GM21528 (cell line): ENCODE results near the gene PPA2.

Experiments
- ATAC-seq: cut with Tn5 transposase; IDR thresholded peaks from one replicate; pipeline ENCODE4 v1.9.1; 2021; ENCODE audit warnings: mild to moderate bottlenecking, moderate library complexity; ENCODE audit not compliant: unreplicated experiment, low FRiP score

Gene PPA2

DNA sequence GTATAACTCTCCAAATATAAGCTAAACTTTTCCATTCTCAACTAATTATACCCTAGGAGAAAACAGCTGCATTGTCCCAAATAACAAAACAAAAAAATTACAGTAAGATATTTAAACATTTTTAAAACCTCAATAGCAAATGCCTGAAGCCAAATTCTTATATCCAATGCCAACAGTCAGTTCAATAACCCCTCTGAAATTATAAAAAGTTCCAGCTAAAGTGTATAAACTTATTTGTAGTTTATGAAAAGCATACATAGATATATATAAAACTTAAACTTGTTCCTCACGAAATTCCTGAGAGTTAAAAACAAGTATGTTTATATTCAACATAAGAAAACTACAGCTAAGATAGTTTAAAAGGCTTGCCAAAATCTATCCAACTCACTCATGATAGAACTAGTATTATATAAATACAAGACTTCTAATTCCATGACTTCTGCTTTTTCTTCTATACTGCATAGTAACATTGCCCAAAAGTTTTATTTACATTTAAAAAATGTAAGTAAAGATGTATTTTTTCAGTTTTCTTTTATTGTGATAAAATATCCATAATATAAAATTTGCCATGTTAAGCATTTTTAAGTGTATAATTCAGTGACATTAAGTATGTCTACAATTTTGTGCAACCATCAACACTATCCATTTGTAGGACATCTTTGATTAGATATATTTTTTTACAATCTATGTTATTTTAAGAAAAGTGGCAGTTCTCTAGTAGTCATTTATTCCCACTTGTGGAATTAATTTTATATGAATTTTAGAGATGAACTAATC lies 72.8 kb downstream of the PPA2 start:
- ATAC-seq: no peak

DNA sequence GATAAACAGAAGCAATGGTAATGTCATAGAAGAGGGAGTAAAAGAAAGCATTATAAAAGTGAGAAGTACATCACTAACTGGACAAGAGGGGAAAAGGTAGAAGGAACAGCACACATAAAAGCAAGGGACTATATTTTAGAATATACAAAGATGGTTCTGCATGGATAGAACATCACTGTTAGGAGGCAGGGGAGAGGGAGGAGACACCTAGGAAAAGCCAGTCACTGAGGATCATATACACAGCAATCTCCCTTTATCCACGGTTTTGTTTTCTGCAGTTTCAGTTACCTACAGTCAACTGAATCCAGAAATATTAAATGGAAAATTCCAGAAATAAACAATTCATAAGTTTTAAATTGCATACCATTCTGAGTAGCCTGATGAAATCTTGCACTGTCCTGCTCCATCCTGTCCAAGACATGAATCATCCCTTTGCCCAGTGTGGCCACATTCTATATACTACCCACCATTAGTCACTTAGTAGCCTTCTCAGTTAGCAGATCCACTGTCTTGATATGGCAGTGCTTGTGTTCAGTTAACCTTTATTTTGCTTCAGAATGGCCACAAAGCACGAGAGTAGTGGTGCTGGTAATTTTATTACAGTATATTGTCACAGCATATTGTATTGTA lies 74.2 kb downstream of the PPA2 start:
- ATAC-seq: no peak

DNA sequence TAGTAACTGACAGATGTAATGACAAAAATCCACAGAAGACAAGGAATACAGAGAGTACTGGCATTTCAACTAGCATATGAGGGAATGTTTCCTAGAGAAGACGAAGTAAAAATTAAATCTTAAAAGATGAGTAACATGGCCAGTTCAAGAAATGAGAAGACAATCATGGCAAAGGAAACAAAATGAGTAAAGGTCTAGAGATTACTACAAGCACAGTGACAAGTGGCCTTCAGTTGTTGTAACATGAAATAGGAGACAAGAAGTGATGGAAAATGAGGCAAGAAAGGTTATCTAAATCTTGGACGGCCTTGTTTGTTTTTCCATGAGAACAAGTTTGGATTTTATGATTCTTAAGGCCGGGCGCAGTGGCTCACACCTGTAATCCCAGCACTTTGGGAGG lies 81.0 kb downstream of the PPA2 start:
- no peak for ATAC-seq

DNA sequence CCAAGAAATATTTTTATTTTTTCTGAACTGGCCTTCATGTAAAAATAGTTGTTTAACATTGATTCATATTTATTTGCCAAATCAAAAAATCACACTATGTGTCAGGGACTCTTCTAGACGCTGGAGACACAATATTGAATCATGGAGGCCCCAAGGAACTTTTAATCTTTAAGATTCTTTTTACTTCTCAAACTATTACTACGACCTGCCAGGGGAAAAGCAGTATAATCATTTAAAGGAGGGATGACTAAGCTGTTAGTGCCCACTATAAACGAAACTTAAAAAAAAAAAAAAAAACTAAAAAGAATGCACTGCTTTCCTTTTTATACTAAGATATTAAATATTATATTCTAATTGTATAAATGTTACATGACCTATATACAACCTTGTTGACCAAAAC lies 84.7 kb downstream of the PPA2 start:
- ATAC-seq: no peak

DNA sequence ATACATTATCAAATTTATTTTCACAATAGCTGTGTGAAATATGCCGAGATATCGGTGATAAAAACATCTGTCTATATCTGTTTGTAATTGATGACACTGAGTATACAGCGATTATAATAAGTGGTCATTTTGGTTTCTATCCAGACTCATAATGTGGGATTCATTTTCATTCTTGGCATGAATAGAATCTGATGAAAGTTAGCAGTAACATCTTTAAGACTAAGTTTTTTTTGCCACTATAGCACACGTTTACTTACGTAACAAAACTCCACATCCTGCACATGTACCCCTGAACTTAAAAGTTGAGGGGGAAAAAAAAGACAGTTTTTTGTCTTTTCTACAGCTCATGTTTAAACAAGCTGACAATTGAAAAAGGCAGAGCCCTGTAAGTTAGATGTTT lies 86.4 kb downstream of the PPA2 start:
- ATAC-seq: no peak

DNA sequence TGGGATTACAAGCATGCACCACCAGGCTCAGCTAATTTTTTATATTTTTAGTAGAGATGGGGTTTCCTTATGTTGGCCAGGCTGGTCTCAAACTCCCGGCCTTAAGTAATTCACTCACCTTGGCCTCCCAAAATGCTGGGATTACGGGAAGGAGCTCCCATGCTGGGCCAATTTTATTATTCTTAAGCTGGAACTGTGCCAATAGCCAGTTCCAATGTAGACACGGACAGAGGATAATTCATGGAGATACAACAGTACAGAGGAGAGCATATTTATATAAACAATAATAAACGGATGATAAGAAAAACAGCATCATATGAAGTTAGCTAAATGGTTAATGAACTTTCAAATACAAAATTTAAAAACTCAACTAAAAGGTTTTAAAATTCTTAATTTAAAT lies 87.8 kb downstream of the PPA2 start:
- ATAC-seq: no peak

DNA sequence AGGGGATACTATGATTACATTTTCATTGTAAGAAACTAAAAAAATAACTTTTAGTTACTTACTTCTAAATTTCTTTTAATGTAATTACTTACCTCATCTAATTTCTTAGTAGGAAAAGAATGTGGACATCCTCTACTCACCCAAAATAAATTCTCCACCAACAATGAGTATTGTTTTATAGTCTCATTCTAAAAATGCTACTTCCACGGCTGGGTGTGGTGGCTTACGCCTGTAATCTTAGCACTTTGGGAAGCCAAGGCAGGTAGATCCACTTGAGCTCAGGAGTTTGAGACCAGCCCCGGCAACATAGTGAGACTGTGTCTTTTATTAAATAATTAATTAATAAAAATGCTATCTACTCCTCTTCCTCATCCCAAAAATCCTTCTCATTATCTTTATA lies 99.8 kb downstream of the PPA2 start:
- ATAC-seq: no peak

DNA sequence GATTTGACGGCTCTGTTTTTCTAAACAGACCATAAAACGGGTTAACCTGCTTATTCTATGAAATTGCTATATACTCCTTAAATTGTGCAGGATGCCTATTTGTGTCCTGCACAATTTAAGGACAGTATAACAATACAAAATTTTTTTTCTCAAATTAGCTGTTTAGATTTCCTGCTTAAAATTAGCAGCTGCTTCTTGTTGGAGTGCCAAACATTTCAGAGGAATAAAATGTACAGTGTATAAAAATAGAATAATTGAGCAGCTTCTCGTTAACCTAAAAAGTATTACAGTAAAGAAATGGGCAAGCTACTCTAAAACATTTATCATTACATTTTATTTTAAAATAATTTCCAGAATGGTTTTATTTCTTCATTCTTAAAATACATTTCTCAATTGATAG lies 100.5 kb downstream of the PPA2 start:
- ATAC-seq: no peak

DNA sequence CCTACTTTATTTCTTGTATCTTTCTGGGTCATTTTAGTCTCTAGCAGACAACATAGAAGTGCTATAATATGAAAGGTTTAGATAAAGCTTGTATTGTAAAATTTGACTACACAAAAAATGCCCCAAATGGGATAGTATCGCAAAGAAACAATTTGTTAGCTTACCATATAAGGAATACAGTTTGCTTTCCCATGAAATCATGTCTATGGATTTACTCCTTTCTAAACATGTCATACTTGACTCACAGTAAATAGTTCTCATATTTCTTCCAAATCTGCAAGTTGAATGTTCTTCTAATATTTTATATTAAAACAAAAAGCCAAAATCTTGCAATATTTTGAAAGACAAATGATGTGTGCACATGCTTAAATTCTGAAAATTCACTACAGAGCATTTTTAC lies 103.9 kb downstream of the PPA2 start:
- no peak for ATAC-seq

DNA sequence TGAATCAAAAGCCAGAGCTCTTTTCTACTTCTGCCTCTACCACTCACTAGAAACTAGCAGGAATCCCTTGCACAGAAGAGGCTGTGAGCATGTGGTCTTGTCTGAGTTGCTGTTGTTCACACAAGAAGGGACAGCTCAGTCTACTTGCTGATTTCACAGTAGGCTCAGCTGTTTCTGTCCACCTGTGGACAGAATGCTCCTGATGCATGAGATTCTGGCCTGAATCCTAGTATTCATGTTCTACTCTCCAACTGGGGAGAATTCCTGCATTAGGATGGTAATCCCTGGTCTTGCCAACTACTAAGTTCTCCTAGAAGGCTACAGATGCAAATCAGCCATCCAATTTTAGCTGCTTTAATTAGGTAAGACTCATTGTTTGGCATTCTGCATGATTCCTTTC lies 112.8 kb downstream of the PPA2 start:
- ATAC-seq: no peak

DNA sequence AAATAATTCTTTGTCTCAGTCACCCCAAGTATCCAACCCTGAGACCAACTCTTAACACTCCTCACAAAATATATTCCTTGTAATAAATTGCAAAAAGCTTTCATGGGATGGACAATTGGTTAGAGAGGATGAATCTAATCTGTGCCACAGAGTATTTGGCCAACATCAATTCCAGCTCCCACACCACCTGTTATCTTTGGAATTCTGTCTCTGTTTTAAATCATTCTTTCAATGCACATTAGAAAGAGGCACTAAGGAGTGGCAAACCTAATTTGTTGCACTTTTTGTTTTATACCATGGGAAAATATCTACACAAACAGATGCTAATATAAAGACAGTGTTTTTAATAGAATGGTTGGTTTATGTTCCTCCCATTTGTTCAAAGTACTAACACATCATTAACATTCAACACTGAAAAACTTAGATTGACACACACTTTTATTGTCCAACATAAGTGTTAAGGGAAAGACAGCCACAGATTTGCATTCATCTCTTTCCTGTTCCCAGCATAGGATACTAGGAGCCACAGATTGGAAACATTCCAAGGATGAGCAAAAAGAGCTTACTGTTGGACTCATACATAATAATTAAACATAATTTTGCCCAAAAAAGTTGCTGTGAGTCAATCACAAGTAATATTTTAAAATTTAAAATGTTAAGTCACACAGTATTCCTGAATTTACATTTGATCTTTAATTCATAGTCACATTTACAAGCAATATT lies 116.4 kb downstream of the PPA2 start:
- ATAC-seq: no peak

DNA sequence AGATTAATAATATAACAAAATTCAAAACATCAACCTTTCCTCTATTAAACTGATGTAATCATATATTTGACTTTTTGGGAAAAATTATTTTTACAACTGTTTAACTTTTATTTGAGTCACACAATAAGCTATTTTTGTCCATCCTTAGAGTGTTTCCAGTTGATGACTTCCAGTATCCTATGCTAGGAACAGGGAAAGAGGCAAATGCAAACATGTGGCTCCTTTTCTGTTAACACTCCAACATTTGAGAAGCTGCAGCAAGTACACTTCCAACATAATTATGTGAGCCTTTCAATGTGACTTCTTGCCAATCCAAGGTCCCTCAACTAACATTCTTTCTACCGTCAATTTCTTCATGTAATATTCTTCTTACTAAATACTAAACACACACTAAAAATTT lies 117.7 kb downstream of the PPA2 start:
- ATAC-seq: no peak

DNA sequence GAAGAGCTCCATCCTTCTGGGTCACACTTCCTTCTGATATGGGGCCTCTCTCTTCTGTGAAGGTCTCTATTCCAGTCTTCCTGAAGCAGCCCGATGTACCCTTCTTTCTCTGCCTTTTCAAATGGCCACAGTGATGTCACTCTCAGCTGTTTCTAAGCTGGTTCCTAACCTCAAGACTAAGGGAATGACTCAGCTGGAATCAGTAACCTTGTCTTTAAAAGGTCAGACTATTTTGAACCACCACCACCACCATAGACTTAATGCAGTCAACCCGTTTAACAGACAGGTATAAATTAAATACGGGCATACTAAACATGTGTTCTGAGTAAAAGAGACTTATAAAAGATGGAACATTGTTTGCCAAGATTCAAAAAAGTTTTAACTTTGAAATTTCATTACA lies 121.0 kb downstream of the PPA2 start:
- peak; percentile 84 for ATAC-seq

DNA sequence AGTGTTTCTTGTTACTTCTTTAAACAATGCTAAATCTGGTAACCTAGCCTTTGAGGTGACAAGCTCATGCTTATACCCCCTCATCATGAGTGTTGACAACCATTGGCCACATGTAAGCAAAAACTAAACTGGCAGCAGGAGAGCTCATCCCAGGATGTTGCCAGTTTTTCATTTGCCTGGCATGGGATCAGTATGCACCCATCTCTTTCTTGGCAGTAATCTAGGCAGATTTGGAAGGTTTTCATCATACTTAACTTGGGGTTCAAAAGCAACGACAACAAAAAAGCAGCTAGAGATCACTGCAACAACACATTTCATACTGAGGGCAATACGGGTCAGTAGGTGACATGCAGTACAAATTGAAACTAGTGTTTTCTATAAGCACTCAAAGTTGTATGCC lies 122.0 kb downstream of the PPA2 start:
- no peak for ATAC-seq

DNA sequence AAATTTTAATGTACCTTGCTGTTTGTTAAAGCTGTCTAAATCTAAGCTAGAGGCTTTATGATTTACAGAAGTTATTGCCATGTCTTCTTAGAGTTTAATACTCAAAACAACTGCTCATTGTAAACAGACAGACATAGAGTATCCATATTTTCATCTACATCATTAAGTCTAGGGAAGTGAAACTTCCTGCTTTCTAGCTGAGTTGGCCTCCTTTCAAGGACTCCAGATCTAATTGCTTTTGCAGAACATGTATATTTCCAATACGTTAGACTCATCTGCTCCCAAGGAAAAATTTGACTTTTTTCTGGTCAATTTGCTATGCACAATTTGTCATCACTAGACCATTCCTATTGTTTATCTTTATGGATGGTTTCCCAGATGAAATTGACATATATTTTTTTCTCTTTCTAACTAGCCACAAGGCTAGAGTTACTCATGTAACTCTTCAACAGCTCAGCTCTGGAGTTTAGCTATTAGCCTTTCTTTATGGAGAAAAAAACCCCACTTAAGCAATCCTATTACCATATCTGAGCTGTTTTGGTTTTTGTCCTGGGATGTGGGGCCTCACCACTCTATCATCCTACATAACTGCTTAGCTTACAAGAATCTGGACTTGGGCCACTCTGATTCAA lies 122.9 kb downstream of the PPA2 start:
- no peak for ATAC-seq

DNA sequence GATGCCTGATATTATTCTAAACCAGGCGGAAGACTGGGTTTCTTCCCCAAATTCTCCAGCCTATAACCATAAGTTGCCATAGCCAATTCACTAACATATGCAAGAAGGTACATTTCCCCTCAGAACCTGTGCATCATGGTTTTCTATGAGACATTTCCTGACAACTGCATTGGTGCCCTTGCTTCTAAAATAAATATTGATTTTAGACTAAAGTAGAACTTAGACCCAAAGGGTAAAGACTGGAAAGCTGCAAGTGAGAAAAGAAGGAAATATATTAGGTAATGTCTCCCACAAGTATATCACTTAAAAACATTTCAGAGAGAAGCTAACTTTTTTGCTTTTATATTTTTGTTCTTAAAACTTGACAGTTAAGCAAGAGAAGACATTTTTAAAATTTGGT lies 125.1 kb downstream of the PPA2 start:
- ATAC-seq: no peak

DNA sequence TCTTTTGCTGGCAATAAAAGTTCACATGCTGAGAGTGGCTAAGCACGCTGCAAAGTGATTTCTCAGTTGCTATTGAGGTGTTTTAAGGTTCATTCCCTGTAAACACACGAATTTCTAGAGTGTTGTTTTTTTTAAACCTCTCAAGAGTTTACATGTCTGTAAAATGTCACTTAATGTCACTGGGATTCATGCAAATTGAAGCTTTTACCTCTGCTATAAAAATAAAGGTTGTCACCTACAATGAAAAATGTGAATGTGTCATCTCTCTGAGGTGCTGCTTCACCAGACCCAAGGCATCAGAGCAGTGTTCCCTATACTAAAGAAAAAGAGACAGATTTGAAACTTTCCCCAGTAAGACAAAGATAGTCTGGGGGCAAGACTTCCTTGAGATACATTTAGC lies 127.0 kb downstream of the PPA2 start:
- no peak for ATAC-seq

DNA sequence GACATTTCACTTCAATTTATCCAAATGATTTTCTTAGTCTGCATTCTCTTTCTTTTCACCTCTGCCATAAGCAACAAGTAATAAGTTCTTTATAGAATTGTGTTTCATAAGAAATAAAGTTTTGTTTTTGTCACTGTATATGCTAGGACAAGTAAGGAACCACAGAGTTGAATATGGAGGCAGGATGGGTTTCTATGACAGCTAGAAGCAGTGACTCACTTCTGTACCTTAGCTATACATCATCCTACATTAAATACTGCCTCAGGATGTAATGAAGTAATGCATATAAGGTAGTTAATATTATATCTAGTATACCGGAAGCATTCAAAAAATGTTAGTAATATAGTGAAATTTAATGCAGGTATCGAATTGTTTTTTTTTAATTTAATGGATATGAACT lies 128.0 kb downstream of the PPA2 start:
- no peak for ATAC-seq

DNA sequence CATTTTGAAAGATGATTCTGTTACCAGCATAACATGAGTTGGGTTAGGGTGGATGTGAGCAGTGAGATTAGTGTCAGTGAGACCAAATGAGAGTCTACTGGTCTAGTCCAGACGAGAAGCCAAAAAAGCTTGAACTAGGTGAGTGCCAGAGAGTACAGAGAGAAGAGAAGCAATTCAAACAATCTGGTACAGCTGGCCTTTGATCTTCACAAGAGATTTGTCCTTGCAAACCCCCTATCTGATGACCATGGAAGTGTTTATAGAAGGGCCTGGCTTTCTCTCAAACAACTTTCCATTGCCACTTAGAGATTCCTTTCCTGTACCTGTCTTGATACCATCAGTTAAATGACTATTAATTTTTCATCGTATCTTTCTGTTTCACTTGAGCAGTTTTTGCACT lies 128.5 kb downstream of the PPA2 start:
- no peak for ATAC-seq

DNA sequence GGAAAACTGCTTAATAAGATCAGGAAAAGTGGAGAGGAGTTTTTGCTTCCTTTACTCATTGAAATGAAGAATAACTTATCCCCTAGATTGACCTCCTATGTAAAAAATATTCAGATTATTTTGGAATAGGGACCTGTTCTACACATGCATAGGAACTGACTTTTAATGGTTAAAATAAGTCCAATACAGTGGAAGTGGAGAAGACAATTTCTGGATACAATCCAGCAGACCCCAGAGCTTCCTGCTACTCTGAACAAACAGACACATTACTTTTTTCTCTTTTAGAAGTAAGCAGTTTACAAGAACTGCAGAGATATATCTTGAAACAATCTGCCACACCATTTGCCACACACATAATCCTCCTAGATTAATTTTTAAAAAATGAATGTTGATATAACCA lies 129.7 kb downstream of the PPA2 start:
- ATAC-seq: no peak

DNA sequence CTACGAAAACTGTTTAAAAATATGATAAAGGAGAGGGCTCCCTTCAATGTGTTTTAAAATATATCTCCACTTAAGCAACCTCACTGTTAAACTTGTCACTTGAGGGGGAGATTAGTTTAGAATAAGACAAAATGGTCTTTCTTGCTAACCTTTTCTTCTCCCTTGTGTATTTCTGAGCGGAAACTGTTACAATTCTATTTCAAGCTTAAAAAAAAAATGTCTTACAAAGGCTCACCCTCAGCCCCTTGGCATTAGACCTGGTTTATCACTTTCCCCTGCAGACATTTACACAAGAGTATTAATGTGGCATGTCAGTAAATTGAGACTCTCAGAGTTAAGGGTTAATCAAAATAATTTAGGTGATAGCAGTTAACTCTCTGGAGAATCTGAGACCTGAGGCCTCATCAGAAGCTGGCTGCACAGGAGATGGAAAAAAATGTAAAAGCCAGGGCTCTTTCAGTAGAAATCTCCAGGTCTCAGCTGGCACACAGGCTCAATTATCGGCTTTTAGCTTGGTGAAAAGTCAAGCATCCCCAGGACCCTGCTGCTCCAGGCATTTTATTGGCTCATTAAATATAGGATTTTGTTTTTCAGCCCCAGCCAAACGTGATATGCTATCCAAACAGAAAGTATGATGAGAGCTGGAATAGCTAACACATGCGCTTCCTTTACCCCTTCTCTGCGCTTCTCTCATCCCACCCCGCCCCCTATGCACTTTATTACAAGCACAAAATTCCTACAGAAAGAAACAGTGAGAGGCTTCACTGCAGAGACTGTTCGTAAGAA lies 130.5 kb downstream of the PPA2 start:
- no peak for ATAC-seq
